ENCODE data around the gene ITPK1.
A peak's percentile ranks its signal among the peaks of the same experiment; 100 is the strongest.
"Not testable (repeated sequence)": the region's sequence is repeated elsewhere in the genome, so short reads cannot be mapped to it uniquely, and the experiment has no call there.

The ITPK1 gene

GRCh38 chr14:93082576-93083001 lies 33.1 kb downstream of the ITPK1 start:
- no peak for DNase-seq

DNA sequence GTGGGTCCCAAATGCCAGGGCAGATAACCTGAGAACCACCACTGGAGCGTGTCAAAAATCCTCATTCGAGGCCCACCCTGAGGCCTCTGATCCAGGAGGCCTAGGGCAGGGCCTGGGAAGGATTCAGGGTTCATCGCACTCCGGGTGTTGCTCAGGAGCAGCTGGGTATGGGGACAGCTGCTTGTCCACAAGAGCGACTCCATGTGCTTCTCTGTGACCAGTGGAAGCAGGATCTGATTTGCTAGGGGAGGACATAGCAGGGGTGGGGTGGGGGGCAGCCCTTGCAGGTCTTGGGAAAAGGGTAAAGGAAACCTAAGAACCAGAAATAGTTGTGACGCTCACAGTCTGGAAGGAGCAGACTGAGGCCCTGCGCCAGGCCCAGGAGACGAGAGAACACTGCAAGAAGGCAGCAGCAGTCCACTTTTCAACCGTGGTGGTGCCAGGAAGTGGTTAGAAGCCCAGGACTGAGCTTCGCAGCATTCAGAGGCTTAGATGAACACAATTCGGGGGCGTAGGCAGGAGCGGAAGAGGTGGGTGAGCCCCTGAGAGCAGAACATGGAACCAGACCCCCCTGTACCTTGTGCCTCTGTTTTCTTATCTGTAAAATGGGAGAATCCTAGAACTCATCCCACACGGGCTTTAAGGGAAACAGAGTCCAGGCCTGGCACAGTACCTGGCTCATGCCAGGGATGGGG lies 33.7 kb downstream of the ITPK1 start:
- DNase-seq = no peak

DNA sequence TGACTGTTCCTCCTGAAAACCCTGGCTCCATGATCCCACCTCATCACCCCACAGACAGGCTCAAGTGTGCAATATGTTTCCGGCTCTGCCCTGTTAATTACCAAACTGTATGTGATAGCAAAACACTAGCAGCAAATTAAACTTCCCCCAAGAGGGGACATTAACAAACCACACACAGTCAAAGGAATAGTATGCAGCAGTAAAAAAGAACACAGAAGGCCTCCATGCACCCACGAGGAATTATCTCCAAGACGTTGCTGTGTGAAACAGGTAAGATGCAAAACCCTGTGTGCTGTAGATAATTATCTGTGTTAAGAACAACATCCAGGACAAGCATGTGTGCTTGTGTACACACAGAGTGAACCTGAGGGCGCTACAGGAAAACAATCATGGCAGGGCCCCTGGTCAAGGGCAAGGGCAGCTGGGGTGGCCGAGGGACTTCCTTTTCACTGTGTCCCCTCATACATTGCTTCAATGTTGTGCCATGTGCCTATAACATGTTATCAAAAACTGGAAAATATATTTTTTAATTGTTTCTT lies 35.8 kb downstream of the ITPK1 start:
- DNase-seq = no peak

- no peak for DNase-seq
Measured at GRCh38 chr14:93079321-93079720, 36.4 kb downstream of the ITPK1 start.

DNA sequence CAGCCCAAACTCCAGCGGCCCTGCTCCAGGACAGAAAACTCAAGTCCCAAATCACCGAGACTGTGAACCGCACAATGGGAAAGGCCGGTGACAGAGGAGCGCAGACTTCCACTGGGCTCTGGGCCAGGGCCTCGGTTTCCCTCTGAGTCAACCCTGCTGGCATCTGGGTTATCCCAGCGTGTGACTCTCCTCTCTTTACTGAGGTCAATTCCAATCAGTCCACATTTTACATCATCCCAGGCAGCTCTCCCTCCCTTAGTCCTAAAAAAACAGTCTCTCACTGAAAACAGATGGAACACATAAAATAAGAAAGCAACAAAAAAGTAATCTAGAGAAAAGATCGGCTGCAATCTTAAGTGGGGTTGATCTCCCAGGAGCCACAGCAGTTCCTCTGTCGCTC lies 36.9 kb downstream of the ITPK1 start:
- DNase-seq = no peak

- no peak for DNase-seq
Measured at GRCh38 chr14:93076755-93077154, 39.0 kb downstream of the ITPK1 start.

DNA sequence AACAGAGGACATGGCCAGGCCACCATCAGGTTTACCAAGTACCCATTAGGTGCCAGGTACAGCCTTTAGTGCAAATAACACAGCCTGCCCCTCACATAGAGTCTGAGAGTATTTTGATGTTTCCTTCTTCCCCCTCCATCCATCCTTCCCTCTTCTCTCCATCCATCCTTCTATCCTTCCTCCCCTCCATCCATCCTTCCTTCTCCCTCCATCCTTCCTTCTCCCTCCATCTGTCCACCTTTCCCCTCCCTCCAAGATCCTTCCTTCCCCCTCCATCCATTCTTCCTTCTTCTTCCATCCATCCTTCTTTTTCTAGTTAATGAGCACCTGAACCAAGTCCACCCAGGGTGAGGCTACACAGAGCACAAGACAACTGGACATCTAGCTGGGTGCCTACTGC lies 39.8 kb downstream of the ITPK1 start:
- no peak for DNase-seq

- DNase-seq = no peak
Measured at GRCh38 chr14:93073910-93074769, 41.6 kb downstream of the ITPK1 start.

DNA sequence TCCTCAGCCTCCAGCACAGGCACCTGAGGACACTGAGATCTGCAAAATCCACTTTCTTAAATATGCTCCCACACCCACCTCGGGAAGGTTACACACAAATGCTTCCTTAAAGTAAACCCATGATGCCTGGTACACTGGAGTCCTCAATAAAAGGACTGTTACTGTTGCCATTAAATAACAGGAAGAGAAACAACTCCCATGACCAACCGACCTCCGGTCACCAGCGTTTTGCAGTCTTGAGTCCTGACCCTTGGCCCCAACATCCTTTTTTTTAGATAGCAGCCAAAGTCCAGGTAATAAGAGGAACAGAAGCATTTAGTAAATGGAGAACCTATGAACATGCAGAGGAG lies 42.4 kb downstream of the ITPK1 start:
- no peak for DNase-seq

DNA sequence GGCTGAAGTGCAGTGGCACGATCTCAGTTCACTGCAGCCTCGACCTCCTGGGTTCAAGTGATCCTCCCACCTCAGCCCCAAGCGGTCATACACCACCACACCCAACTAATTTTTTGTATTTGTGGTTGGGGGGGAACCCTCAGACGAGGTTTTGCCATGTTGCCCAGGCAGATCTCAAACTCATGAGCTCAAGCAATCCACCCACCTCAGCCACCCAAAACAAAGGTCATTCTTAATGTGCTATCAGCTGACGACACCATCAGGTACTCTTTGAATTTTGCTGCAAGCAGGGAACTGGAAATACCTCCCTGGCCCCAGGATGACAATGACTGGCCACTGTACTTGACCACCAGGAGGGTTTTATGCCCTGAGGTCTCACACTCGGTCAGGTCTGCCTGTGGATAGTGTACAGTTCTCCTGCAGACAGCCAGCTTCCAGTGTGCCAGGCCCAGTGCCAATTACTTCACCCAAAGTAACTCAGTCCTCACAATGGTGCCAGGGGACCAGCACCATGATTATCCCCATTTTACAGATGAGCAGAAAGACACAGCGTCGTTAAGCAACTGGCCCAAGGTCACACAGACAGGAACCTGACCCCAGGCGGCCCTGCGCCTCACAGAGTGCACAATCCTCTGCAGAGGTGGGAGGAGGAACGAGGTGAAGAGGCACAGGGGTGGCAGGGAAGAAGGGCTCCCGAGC lies 42.9 kb downstream of the ITPK1 start:
- DNase-seq = no peak

DNA sequence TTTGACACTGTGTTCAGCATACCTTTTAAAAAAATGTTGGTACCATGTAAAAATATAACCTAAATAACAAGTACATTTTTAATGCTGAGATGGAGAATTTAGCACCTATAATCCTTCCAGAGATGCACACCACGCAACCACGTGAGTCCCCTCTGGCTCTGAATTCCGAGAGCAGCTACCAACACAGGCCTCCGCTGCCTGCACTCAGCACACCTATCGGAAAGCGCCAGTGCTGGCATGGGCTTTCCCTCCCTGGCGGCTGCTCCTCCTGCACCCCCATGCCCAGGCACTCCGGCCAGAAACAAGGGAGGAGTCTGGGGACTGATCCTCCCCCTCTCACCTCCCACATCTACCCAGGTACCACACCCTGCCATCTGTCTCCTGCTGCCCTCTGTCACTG lies 47.0 kb downstream of the ITPK1 start:
- peak; percentile 90 for DNase-seq

- no peak for DNase-seq
Measured at GRCh38 chr14:93067088-93067487, 48.6 kb downstream of the ITPK1 start.

GRCh38 chr14:93065272-93065730 lies 50.4 kb downstream of the ITPK1 start:
- DNase-seq = no peak

GRCh38 chr14:93064411-93065271 lies 51.1 kb downstream of the ITPK1 start:
- no peak for DNase-seq

GRCh38 chr14:93063393-93063792 lies 52.3 kb downstream of the ITPK1 start:
- DNase-seq = no peak

- no peak for DNase-seq
Measured at GRCh38 chr14:93062890-93063289, 52.8 kb downstream of the ITPK1 start.

- not testable (repeated sequence) for DNase-seq
Measured at GRCh38 chr14:93062013-93062412, 53.7 kb downstream of the ITPK1 start.

GRCh38 chr14:93061380-93062012 lies 54.2 kb downstream of the ITPK1 start:
- no peak for DNase-seq

DNA sequence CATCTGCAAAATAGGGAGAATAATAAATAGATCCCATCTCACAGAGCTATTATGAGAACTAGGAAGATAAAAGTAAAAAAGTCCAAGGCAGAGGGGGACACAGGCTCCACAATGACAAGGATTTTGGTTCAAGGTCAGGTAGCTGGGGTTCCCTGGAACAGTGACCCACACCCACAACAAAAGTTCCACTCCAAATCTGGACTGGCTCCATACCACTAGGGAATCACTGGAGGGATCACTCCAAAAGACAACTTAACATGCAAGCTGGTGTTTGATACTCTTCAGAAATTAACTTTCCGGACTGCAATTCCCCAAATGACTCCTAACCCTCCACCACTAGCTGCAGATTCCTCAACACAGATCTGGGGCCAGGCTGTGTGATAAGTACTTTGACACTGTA lies 54.9 kb downstream of the ITPK1 start:
- no peak for DNase-seq

DNA sequence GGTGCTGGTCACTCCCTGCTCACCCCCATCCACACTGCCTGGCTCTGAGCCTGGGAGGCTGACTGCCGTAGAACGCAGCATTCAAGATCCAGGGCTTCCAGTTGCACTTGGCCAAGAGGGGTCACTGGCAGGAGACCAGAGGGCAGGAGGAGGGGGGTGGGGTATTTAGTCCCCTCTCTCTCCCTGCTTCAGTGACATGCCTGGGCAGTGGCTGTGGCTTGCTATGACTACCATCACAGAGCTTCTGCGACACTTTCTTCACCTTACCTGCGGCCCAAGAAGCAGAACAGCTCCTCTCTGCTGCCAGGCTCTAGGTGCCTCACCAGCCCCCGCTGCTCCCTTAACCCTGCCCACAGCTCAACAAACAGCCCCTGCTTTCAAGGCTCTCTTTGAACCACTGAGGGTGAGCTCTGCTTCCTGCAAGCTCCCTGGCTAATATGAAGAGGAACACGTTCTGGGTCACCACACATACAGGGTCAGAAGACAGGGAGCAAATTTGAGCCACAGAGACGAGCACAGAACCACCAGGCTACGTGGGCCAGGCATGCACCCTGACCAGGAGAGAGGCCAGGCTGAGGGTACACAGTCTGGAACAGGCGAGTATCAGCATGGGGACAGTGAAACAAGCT lies 55.7 kb downstream of the ITPK1 start:
- DNase-seq = no peak

- no peak for DNase-seq
Measured at GRCh38 chr14:93059260-93059659, 56.5 kb downstream of the ITPK1 start.

Measured in NCI-H2171 (cell line).